Stomach (tissue), 4 donors: ENCODE data around the gene TBXAS1.

Experiments
- POLR2A ChIP-seq, 4 donors: fragments of 450-650 bp; IDR thresholded peaks; one replicate each; pipeline ENCODE4 v1.6.1; 2016; ENCODE audit warnings: antibody characterized with exemption in 4 of 4, control low read depth in 2 of 4, mild to moderate bottlenecking in 1 of 4, moderate library complexity in 1 of 4
- TF ChIP-seq, protein P1 (sequence below), 7 experiments: fragments of 450-650 bp in 4 of 7; fragments of 200-600 bp in 3 of 7; sonication (generic) in 3 of 7; IDR thresholded peaks; one replicate each; pipeline ENCODE4 v1.5.1; 2016 to 2019; ENCODE audit warnings: antibody characterized with exemption in 7 of 7, control low read depth in 2 of 7, mild to moderate bottlenecking in 1 of 7

DNA sequence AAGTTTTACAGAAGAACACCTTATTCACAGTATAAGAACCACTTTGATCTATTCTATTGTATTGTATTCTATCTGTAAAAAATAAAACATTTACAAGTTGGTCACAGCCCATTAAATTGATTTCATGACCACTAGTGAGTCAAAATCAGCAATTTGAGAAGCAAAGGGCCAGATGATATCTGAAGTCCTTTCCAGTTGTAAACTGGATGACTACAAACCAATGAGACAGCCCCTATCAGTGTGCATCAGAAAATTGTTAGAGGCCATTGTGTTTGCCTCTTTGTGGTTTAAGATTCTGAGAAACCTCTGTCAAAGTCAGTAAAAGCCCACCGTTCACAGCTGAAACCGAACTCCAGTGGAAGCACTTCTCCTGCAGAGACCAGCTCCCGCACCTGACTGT is 54.8 kb downstream of the TBXAS1 start:
- no peak for TF ChIP-seq POLR2A (IDR thresholded peaks at IDR 0.05)
- TF ChIP-seq, protein P1, sequence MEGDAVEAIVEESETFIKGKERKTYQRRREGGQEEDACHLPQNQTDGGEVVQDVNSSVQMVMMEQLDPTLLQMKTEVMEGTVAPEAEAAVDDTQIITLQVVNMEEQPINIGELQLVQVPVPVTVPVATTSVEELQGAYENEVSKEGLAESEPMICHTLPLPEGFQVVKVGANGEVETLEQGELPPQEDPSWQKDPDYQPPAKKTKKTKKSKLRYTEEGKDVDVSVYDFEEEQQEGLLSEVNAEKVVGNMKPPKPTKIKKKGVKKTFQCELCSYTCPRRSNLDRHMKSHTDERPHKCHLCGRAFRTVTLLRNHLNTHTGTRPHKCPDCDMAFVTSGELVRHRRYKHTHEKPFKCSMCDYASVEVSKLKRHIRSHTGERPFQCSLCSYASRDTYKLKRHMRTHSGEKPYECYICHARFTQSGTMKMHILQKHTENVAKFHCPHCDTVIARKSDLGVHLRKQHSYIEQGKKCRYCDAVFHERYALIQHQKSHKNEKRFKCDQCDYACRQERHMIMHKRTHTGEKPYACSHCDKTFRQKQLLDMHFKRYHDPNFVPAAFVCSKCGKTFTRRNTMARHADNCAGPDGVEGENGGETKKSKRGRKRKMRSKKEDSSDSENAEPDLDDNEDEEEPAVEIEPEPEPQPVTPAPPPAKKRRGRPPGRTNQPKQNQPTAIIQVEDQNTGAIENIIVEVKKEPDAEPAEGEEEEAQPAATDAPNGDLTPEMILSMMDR (IDR thresholded peaks at IDR 0.05) = no peak
